GM23248 (cell line): ENCODE results near the gene TRIM62. TPM values are rescaled to one million over a fixed set of nuclear protein-coding genes. Genes with fewer than 3 reads are reported as not detected.

Source experiments
- DNase-seq: peaks from one replicate; pipeline ENCODE4 v3.0.0-alpha.2; 2015
- H2AFZ ChIP-seq: fragments of 200-600 bp; sonication (generic); 2 replicates; pipeline ENCODE4 v1.6.1; 2016; ENCODE audit warnings: antibody characterized with exemption
- H3F3A ChIP-seq: fragments of 200-600 bp; sonication (generic); 2 replicates; pipeline ENCODE4 v1.6.1; 2016; ENCODE audit warnings: mild to moderate bottlenecking, antibody characterized with exemption, mixed run types; ENCODE audit not compliant: insufficient read depth
- H3K27ac ChIP-seq: fragments of 200-600 bp; sonication (generic); 2 replicates; pipeline ENCODE4 v1.5.1; 2016; ENCODE audit warnings: mild to moderate bottlenecking
- H3K27me3 ChIP-seq: fragments of 200-600 bp; sonication (generic); replicated peaks from 2 replicates; pipeline ENCODE4 v1.6.1; 2016; ENCODE audit warnings: mild to moderate bottlenecking; ENCODE audit not compliant: insufficient read depth
- H3K36me3 ChIP-seq: fragments of 200-600 bp; sonication (generic); 2 replicates; pipeline ENCODE4 v1.6.1; 2016; ENCODE audit warnings: low read depth, mild to moderate bottlenecking
- H3K4me1 ChIP-seq: fragments of 200-600 bp; sonication (generic); 2 replicates; pipeline ENCODE4 v1.6.1; 2016; ENCODE audit warnings: mild to moderate bottlenecking; ENCODE audit not compliant: insufficient read depth
- H3K4me2 ChIP-seq: fragments of 200-600 bp; sonication (generic); one replicate; pipeline ENCODE4 v1.6.1; 2016; ENCODE audit warnings: mild to moderate bottlenecking; ENCODE audit not compliant: unreplicated experiment
- H3K4me3 ChIP-seq: fragments of 200-600 bp; sonication (generic); 2 replicates; pipeline ENCODE4 v1.5.1; 2016; ENCODE audit warnings: mild to moderate bottlenecking
- H3K79me2 ChIP-seq: fragments of 200-600 bp; sonication (generic); 2 replicates; pipeline ENCODE4 v1.6.1; 2016; ENCODE audit warnings: mild to moderate bottlenecking; ENCODE audit not compliant: insufficient read depth
- H3K9ac ChIP-seq: fragments of 200-600 bp; sonication (generic); 2 replicates; pipeline ENCODE4 v1.6.1; 2016; ENCODE audit warnings: mild to moderate bottlenecking
- H3K9me2 ChIP-seq: fragments of 200-600 bp; sonication (generic); 2 replicates; pipeline ENCODE4 v1.6.1; 2016; ENCODE audit warnings: mixed run types, mild to moderate bottlenecking, moderate library complexity; ENCODE audit not compliant: insufficient read depth
- H3K9me3 ChIP-seq: fragments of 200-600 bp; sonication (generic); one replicate; pipeline ENCODE4 v1.6.1; 2017; ENCODE audit warnings: low read depth
- H4K20me1 ChIP-seq: fragments of 200-600 bp; sonication (generic); 2 replicates; pipeline ENCODE4 v1.6.0; 2016; ENCODE audit not compliant: insufficient read depth
- EZH2 ChIP-seq: fragments of 200-600 bp; sonication (generic); IDR thresholded peaks from 2 replicates; pipeline ENCODE4 v1.6.1; 2018; ENCODE audit warnings: antibody characterized with exemption, mild to moderate bottlenecking; ENCODE audit not compliant: insufficient read depth, poor library complexity, severe bottlenecking
- EZH2phosphoT487 ChIP-seq: fragments of 200-600 bp; sonication (generic); IDR thresholded peaks from 2 replicates; pipeline ENCODE4 v1.6.1; 2018; ENCODE audit warnings: antibody characterized with exemption, moderate library complexity, mild to moderate bottlenecking, low read depth; ENCODE audit not compliant: insufficient read depth
- WGBS, 2 experiments: methylation state at CpG; one replicate each; pipeline ENCODE4 v1.1.6; 2015 to 2017; ENCODE audit warnings: low lambda C conversion rate in 2 of 2, low coverage in 1 of 2; ENCODE audit errors: missing lambda C conversion rate in 2 of 2; 5-methylcytosine and 5-hydroxymethylcytosine counted together
- in situ Hi-C: fragments of 300-500 bp; cut with MboI; formaldehyde crosslinking; loops from 2 replicates; pipeline ENCODE4 v1.15.0; 2020
- polyA plus RNA-seq: library from polyadenylated mRNA; unstranded; fragments of >200 nt; fragmentation: Nextera tagmentation; extraction: Ambion mirVana; gene quantifications from 2 replicates; pipeline ENCODE4 v1.2.1, GENCODE V29; 2016
- total RNA-seq: library from RNA; depleted of rRNA; stranded (reverse); fragments of >200 nt; shearing (Covaris generic); gene quantifications from 2 replicates; pipeline ENCODE4 v1.2.3, GENCODE V29; 2014

The TRIM62 gene
- total and polyA plus RNA-seq, 2 experiments from 2014 or later: 2.0 to 2.6 TPM

DNA sequence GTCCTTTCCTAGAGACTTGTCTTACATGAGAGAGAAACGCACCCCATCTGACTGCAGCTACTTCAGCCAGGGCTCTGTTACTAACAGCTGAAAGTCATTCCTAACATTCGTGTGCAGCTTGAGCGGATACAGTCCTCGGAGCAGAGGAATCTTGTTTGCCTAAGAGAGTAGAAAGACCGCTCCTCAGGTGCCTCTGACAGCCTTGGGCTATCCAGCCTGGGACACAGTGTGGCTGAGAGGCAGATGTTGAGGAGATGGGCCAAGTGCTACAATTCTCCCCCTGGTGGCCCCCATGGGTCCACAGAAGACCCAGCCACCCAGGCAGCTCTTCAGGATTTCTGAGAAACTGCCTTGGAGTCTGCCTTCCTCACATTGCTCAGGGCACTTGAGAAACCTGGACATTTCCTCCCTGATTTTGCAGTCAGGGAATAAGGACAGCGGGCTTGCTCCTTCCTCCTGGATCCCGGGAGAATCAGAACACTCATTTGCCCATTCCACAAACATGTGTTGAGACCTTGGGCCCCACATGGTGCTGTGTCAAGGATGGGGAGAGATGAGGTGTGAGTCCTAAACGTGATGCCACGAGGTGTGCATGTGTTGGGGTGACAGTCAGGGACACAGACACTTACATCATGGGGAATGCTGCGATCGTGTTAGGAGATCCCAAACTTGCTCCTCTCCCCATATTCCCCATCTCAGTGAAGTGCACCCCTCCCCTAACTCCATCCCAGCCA, 13.1 kb downstream of the TRIM62 start:
- no peaks in the 10 kb centered on the region for H3K4me1 ChIP-seq
- no peak overlapping the region for H3K9ac ChIP-seq
- no peak overlapping the region for H3K4me2 ChIP-seq
- no peak overlapping the region for H3K4me3 ChIP-seq
- H2AFZ ChIP-seq: no peak overlapping the region
- H3K79me2 ChIP-seq: no peaks in the 10 kb centered on the region
- 69 to 76% methylated on average over 10 to 11 of the region's 11 CpGs for WGBS, 2 experiments
- H3F3A ChIP-seq: no peaks in the 10 kb centered on the region
- in situ Hi-C loops: no loop called here
- H4K20me1 ChIP-seq: no peaks in the 10 kb centered on the region
- no peaks in the 10 kb centered on the region for H3K27me3 ChIP-seq
- H3K9me3 ChIP-seq: no peaks in the 10 kb centered on the region
- H3K36me3 ChIP-seq: no peaks in the 10 kb centered on the region
- no peak for TF ChIP-seq EZH2
- no peak overlapping the region for H3K27ac ChIP-seq
- DNase-seq: no peak
- H3K9me2 ChIP-seq: no peaks in the 10 kb centered on the region

GRCh38 chr1:33167650-33168447, 14.0 kb downstream of the TRIM62 start:
- no peak for DNase-seq
- in situ Hi-C loops: no loop called here
- WGBS, 2 experiments: 77 to 83% methylated on average over 4 of the region's 4 CpGs
- Histone ChIP-seq H3K36me3 (no peaks in the 10 kb centered on the region), H3K4me3 (no peak overlapping the region), H3K27me3 (no peaks in the 10 kb centered on the region), H2AFZ (no peak overlapping the region), H3K9me3 (no peaks in the 10 kb centered on the region), H3F3A (no peaks in the 10 kb centered on the region), H3K27ac (no peak overlapping the region), H3K79me2 (no peaks in the 10 kb centered on the region), H3K4me1 (no peaks in the 10 kb centered on the region), H4K20me1 (no peaks in the 10 kb centered on the region), H3K4me2 (no peak overlapping the region), H3K9me2 (no peaks in the 10 kb centered on the region), H3K9ac (no peak overlapping the region)
- no peak for TF ChIP-seq EZH2phosphoT487
- TF ChIP-seq EZH2: no peak

- no peaks in the 10 kb centered on the region for H3F3A ChIP-seq
- TF ChIP-seq EZH2 (no peak), EZH2phosphoT487 (no peak)
- DNase-seq: no peak
- no peak overlapping the region for H3K4me3 ChIP-seq
- no peaks in the 10 kb centered on the region for H3K79me2 ChIP-seq
- no peak overlapping the region for H3K27ac ChIP-seq
- no peaks in the 10 kb centered on the region for H3K27me3 ChIP-seq
- H2AFZ ChIP-seq: no peak overlapping the region
- H3K9ac ChIP-seq: no peak overlapping the region
- H4K20me1 ChIP-seq: no peaks in the 10 kb centered on the region
- H3K36me3 ChIP-seq: no peaks in the 10 kb centered on the region
- no peaks in the 10 kb centered on the region for H3K9me2 ChIP-seq
- 90 to 92% methylated on average over 6 of the region's 6 CpGs for WGBS, 2 experiments
- H3K9me3 ChIP-seq: no peaks in the 10 kb centered on the region
- no peak overlapping the region for H3K4me2 ChIP-seq
- H3K4me1 ChIP-seq: no peaks in the 10 kb centered on the region
- in situ Hi-C loops: no loop called here
Observed at GRCh38 chr1:33165809-33166208, 16.0 kb downstream of the TRIM62 start.

GRCh38 chr1:33165209-33165608, 16.6 kb downstream of the TRIM62 start:
- TF ChIP-seq EZH2phosphoT487 (no peak), EZH2 (no peak)

More at GRCh38 chr1:33165209-33165608, 16.6 kb downstream of the TRIM62 start:
- H3K79me2 ChIP-seq: no peaks in the 10 kb centered on the region
- no peak overlapping the region for H3K9ac ChIP-seq
- H4K20me1 ChIP-seq: no peaks in the 10 kb centered on the region
- H3K27me3 ChIP-seq: no peaks in the 10 kb centered on the region
- H3K9me2 ChIP-seq: no peaks in the 10 kb centered on the region
- no peaks in the 10 kb centered on the region for H3K4me1 ChIP-seq
- no peaks in the 10 kb centered on the region for H3K36me3 ChIP-seq
- H3F3A ChIP-seq: no peaks in the 10 kb centered on the region
- in situ Hi-C loops: no loop called here
- WGBS, 2 experiments: 68 to 90% methylated on average over 11 to 21 of the region's 21 CpGs
- H2AFZ ChIP-seq: no peak overlapping the region
- no peak for DNase-seq
- H3K9me3 ChIP-seq: no peaks in the 10 kb centered on the region
- H3K4me3 ChIP-seq: no peak overlapping the region
- no peak overlapping the region for H3K27ac ChIP-seq
- no peak overlapping the region for H3K4me2 ChIP-seq
